Esophagus (tissue), 2 donors: ENCODE results near the gene CHN2. TPM values are rescaled to one million over a fixed set of nuclear protein-coding genes. Genes with fewer than 3 reads are reported as not detected.

Experiments used
- H3K27ac ChIP-seq, 2 donors: one replicate each; pipeline ENCODE4 v1.5.1; 2013; ENCODE audit warnings: low read depth in 2 of 2, mild to moderate bottlenecking in 2 of 2, inconsistent platforms in 1 of 2, low read length in 1 of 2, moderate library complexity in 1 of 2
- H3K27me3 ChIP-seq, 2 donors: one replicate each; pipeline ENCODE4 v1.6.1; 2013; ENCODE audit warnings: low read length in 2 of 2, control low read depth in 1 of 2, mild to moderate bottlenecking in 1 of 2; ENCODE audit not compliant: insufficient read depth in 2 of 2, control insufficient read depth in 1 of 2
- H3K36me3 ChIP-seq, 2 donors: one replicate each; pipeline ENCODE4 v1.6.1; 2013; ENCODE audit warnings: low read length in 1 of 2; ENCODE audit not compliant: control insufficient read depth in 2 of 2, insufficient read depth in 2 of 2
- H3K4me1 ChIP-seq, 2 donors: one replicate each; pipeline ENCODE4 v1.6.1; 2013; ENCODE audit warnings: low read length in 1 of 2; ENCODE audit not compliant: control insufficient read depth in 2 of 2, insufficient read depth in 2 of 2
- H3K4me3 ChIP-seq, 2 donors: one replicate each; pipeline ENCODE4 v1.5.1; 2013; ENCODE audit warnings: low read length in 2 of 2, mild to moderate bottlenecking in 2 of 2, low read depth in 1 of 2, moderate library complexity in 1 of 2
- H3K9me3 ChIP-seq, 2 donors: one replicate each; pipeline ENCODE4 v1.6.1; 2013; ENCODE audit warnings: mild to moderate bottlenecking in 2 of 2, low read depth in 1 of 2, low read length in 1 of 2, moderate library complexity in 1 of 2; ENCODE audit not compliant: control insufficient read depth in 2 of 2, insufficient read depth in 1 of 2
- WGBS, 2 donors: extraction: QIAGEN DNeasy Blood & Tissue Kit; methylation state at CpG; one replicate each; pipeline ENCODE4 v1.1.7; 2013; 5-methylcytosine and 5-hydroxymethylcytosine counted together
- polyA plus RNA-seq, 2 donors: library from polyadenylated mRNA; stranded (reverse); fragments of 200-250 nt; gene quantifications; one replicate each; pipeline ENCODE4 v1.2.3, GENCODE V29; 2013
- donor health status: healthy with polysubstance abuse.
- donor health status: Bipolar disorder and iron deficiency.

Gene CHN2
- polyA plus RNA-seq, 2 donors: 0.92 to 1.5 TPM

DNA sequence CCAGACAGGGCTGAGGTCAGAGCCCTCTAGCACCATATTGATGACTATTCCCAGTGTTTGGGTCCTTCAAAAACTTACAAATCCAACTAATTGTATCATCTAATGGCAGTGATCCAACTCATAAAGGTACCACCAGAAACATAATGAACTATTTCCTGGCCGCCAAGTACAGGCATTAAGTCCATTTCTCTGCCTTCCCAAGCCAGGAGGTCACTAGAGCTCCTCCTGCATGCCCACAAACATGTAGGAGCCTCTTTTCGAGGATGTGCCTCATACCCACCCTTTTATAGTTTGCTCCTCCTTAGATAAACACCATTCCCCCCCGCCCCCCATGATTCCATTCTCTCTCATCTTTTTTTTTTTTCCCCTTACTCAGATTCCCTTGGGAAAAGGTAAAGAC lies 91.3 kb downstream of the CHN2 start:
- no peaks in the 10 kb centered on the region for H3K36me3 ChIP-seq
- no peak overlapping the region for H3K4me3 ChIP-seq
- H3K27ac ChIP-seq: no peak overlapping the region
- no peaks in the 10 kb centered on the region for H3K4me1 ChIP-seq
- no peaks in the 10 kb centered on the region for H3K27me3 ChIP-seq
- H3K9me3 ChIP-seq: no peaks in the 10 kb centered on the region
- 93 to 94% methylated on average over 3 of the region's 3 CpGs for WGBS, 2 donors

DNA sequence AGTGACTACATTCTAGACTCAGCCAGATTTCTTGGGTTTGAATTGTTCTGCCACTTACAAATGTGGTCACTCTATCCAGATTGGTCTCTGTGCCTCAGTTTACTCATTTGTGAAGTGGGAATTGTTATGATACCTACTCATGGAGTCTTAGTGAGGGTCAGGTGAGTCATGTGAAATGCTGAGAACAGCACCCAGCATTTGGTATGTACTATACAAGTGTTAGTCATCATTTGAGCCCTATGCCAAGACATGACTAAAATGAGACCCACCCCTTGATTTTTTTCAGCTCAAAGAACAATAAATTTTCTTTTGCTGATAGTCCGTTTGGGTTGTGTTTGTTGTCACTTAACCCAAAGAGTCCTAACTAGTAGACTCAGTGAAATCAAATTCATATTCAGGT lies 92.8 kb downstream of the CHN2 start:
- Histone ChIP-seq H3K27ac (no peak overlapping the region), H3K4me1 (no peaks in the 10 kb centered on the region), H3K27me3 (no peaks in the 10 kb centered on the region), H3K4me3 (no peak overlapping the region), H3K9me3 (no peaks in the 10 kb centered on the region), H3K36me3 (no peaks in the 10 kb centered on the region)
- 19 to 27% methylated on average over 1 of the region's 1 CpG for WGBS, 2 donors

DNA sequence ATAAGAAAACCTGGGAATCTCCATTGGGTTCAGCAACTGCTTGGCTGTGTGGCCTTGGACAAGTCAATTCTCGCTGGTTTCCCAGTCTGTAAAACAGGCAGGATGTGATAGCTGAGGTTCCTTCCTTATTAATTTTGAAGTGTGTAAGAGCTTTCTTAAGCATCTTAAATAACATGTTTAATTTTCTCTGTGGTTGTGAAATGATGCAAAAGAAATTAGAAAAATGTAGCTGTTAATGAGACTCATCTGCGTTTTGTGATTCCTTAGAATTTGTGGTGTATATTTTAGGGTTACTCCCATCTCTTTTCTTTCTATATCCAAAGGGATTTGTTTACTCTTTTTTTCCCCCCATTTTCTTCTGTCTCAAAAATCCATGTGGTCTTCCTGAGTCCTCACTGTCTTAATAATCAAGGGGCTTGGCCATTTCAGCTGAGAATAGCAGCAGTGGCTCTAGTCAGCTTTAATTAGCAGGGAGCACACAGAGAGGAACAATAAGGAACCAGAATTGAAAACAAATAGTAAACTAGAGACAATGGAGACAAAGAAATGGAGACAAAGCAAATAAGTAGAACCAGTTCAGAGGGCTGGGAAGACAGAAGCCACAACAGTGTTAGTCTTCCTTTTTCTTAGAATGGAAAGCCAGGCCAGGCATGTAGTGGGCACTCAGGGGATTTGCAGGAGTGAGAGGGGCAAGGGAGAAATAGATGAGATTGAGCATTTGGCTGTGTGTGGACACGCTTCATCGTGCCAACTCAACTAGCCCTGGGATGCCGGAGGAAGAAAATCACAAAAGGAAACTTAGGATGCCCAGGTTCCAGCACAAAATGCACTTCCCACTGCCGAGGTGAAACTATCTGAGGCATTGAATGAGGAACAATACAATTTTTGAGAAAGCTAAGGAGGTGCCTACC lies 93.9 kb downstream of the CHN2 start:
- 86 to 90% methylated on average over 6 of the region's 6 CpGs for WGBS, 2 donors
- Histone ChIP-seq H3K27ac (no peak overlapping the region), H3K36me3 (no peaks in the 10 kb centered on the region), H3K4me3 (no peak overlapping the region), H3K27me3 (no peaks in the 10 kb centered on the region), H3K9me3 (no peaks in the 10 kb centered on the region), H3K4me1 (no peaks in the 10 kb centered on the region)

DNA sequence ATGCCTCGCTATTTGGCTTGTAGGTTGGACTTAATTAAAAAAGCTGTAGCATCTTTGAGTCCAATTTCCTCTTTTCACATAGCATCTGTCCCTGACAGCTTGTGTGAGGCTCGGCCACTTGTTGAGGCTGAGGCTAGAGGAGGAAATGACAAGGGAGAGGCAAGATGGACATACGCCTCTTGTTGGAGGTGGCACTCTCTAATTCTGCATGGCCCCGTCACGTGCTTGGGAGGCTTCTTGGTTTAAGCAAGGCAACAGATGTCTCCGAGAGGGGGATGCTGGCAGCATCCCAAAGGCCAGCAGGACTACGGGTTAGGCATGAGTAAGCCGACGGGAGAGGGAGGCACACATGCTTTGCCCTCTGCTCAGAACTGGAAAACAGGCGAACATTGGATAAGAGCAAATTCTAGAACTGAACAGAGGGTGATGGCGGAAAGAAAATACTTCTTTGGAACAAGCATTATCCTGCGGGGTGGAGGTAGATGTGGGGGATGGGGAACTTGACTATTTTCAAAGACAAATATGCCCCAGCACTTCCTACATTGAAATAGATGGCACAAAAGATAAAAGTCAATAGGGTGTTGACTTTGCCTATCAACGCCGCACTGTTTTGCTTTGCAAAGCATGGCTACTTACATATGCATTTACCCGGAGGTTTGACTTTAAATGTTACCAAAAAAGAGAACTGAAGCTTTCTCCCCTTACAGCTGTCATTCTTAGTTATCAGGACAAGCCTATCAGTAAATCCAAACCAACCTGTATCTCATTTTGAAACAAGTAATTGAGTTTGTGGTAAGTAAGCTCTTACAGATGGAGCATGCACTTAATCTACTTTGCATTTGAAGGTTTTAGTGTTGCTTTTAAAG lies 94.8 kb downstream of the CHN2 start:
- Histone ChIP-seq H3K27ac (no peak overlapping the region), H3K4me3 (no peak overlapping the region), H3K4me1 (no peaks in the 10 kb centered on the region), H3K27me3 (no peaks in the 10 kb centered on the region), H3K36me3 (no peaks in the 10 kb centered on the region), H3K9me3 (no peaks in the 10 kb centered on the region)
- 78% methylated on average over 15 of the region's 15 CpGs for WGBS, 2 donors

DNA sequence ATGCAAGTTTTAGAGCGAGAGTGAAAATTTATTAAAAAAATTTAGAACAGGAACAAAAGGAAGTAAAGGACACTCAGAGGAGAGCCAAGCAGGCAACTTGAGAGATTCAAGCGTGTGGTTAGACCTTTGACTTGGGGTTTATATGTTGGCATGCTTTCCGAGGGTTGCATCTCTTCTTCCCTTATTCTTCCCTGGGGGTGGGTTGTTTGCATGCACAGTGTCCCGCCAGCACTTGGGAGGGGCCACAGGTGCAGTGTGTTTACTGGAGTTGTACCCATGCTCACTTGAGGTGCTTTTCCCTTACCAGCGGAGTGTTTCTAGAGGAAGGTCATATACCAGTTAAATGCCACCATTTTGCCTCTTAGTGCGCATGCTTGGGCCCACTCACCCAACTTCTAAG lies 96.3 kb downstream of the CHN2 start:
- Histone ChIP-seq H3K36me3 (no peaks in the 10 kb centered on the region), H3K4me3 (no peak overlapping the region), H3K9me3 (no peaks in the 10 kb centered on the region), H3K27ac (no peak overlapping the region), H3K4me1 (no peaks in the 10 kb centered on the region), H3K27me3 (no peaks in the 10 kb centered on the region)
- 95% methylated on average over 6 of the region's 6 CpGs for WGBS, 2 donors

DNA sequence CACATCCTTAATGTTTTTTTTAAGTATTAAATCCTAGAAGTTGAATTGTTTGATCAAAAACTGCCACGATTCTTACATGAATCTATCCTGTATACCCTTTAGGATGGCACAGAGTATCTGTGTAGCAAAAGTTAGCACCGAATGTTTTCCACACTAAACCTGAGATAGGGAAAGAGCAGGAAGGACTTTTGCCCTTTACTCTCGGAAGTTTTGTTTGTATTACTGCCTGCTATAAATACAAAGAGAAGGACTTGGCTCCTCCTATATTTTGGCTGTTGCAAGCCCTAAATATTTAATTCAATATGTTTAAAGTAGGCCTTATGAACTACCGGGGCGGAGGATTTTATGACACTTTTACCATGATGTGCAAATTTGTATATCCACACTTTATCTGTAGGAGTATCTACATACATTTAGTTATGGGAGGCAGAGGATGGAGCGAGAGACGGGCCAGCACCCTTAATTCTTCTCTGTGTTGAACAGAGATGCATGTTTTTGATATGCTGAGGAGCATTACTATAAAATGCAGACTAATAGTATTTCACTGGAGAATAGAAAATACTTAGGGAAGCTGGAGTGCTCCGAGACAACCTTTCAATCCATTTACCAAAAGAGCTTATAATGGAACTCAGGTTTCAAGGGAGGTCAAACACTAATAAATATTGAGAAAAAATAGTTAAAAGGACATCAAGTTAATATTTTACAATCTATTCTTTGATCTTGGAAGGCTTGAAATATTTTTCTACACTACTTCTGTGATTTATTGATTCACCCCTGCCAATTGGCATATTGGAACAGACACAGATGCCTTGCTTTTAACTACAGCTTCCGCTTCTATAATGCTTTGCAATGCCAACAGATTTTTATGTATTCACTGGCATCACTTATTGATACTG lies 97.4 kb downstream of the CHN2 start:
- Histone ChIP-seq H3K27me3 (no peaks in the 10 kb centered on the region), H3K4me1 (no peaks in the 10 kb centered on the region), H3K36me3 (no peaks in the 10 kb centered on the region), H3K4me3 (no peak overlapping the region), H3K9me3 (no peaks in the 10 kb centered on the region), H3K27ac (no peak overlapping the region)
- WGBS, 2 donors: 69 to 85% methylated on average over 9 of the region's 9 CpGs

DNA sequence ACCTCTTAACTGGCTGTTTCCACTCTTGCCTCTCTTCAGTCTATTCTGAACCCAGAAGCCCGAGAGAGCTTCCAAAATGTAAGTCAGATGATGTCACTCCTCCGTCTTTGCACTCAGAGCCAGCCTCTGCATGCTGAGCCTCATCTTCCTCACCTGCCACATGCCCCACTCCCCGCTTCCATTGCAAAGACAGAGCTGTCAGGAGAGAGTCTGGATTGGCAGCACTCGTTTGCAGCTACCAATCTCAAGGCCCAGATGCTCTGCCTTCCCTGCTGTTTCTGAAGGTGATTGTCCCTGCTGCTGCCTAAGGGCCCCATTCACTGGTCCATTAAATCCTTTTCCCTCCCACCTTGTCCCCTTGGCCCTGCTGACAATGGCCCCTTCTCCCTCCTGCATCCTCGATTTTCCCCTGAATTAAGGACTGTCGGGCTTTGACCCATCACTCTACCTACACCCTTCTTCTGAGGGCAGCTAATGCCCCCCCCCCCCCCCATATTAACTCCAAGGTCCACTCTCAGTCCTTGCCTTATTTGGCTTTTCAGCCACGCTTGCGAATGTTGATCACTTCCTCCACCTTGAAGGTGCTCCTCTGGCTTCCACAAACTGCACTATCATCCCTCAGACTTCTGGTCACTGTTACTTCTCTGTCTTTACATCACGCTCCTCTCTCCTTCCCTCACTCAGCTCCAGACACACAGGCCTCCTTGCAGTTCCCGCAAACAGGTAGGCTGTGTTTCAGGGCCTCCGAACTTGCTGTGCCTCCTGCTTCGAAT lies 98.5 kb downstream of the CHN2 start:
- Histone ChIP-seq H3K27me3 (no peaks in the 10 kb centered on the region), H3K4me1 (no peaks in the 10 kb centered on the region), H3K27ac (no peak overlapping the region), H3K4me3 (no peak overlapping the region), H3K36me3 (no peaks in the 10 kb centered on the region), H3K9me3 (no peaks in the 10 kb centered on the region)
- 89 to 92% methylated on average over 12 of the region's 12 CpGs for WGBS, 2 donors

DNA sequence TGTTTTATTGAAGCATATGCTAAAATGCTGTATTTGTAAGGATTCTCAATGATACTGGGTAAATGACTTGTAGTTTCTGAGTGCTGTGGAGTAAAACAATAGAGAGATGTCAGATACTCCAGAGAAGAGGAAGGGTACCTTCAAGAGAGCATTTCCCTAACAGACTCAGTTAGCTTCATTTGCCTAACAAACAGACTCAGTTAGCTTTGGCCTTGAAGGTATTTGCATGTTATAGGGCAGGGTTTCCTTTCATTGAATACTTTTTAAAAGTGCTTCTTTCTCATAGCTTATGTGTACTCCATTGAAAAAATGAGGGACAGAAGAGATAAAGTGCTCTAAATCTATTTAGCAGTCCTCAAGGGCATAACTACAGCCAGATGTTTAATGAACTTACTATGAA lies 101.8 kb downstream of the CHN2 start:
- H3K9me3 ChIP-seq: no peaks in the 10 kb centered on the region
- H3K27ac ChIP-seq: no peak overlapping the region
- H3K36me3 ChIP-seq: no peaks in the 10 kb centered on the region
- H3K4me3 ChIP-seq: no peak overlapping the region
- H3K27me3 ChIP-seq: no peaks in the 10 kb centered on the region
- H3K4me1 ChIP-seq: no peaks in the 10 kb centered on the region
